ENCODE data around the gene C2orf81. TPM values are rescaled to one million over a fixed set of nuclear protein-coding genes. Genes with fewer than 3 reads are reported as not detected.

Gene C2orf81
- total and polyA plus RNA-seq, 10 donors = 1.7 to 5.7 (median 3.1) TPM

GRCh38 chr2:74458132-74458937 lies 36.9 kb upstream of the C2orf81 start, which contains the start of gene WBP1:
TSS of gene WBP1 (plus strand) at chr2:74458438. CDS start at chr2:74458603, 165 bp downstream.
- TF ChIP-seq POLR2A (IDR thresholded peaks at IDR 0.05) = peak; percentile 64 to 76 (median 65)
- peak in 1 of 11 experiments; percentile 22 for TF ChIP-seq CTCF (IDR thresholded peaks at IDR 0.05 in 8 of 11, conservative IDR thresholded peaks at IDR 0.05 in 3 of 11)
- TF ChIP-seq POLR2AphosphoS5 (IDR thresholded peaks at IDR 0.05) = peak; percentile 90 to 93 (median 92)
- Histone ChIP-seq H3K4me1 (peaks cover 32 to 67% (median 44%) of the 10 kb centered on the region in 6 donors), H3K9me3 (no peaks in the 10 kb centered on the region), H3K36me3 (peaks cover 0 to 35% (median 20%) of the 10 kb centered on the region in 6 donors), H3K27me3 (replicated peaks in 1 of 7) (no peaks in the 10 kb centered on the region), H3K27ac (peak within 1 kb of the TSS; percentile 95 to 100 (median 98)), H3K4me3 (peak within 1 kb of the TSS; percentile 55 to 91 (median 72))
- DNase-seq = peak; percentile 99
- WGBS, 5 donors = 0 to 2% (median 0%) methylated on average over 26 to 38 of the region's 38 CpGs
- intact Hi-C loops (cut with DNase I; ENCODE audit: low total_unique reads) = no loop called here

- 0 to 1% (median 0%) methylated on average over 30 to 46 of the region's 46 CpGs for WGBS, 5 donors
Observed at GRCh38 chr2:74457549-74458131, 36.2 kb upstream of the C2orf81 start.

GRCh38 chr2:74457129-74457548 lies 35.7 kb upstream of the C2orf81 start:
- Histone ChIP-seq H3K4me3 (peak overlapping the region; percentile 55 to 91 (median 72)), H3K4me1 (peaks cover 32 to 68% (median 41%) of the 10 kb centered on the region in 6 donors), H3K9me3 (no peaks in the 10 kb centered on the region), H3K27me3 (replicated peaks in 1 of 7) (no peaks in the 10 kb centered on the region), H3K36me3 (peaks cover 0 to 23% (median 12%) of the 10 kb centered on the region in 6 donors), H3K27ac (peak overlapping the region; percentile 95 to 100 (median 98))
- DNase-seq = no peak
- TF ChIP-seq POLR2A (IDR thresholded peaks at IDR 0.05) = no peak
- WGBS, 5 donors = 0 to 1% (median 0%) methylated on average over 19 to 27 of the region's 27 CpGs
- intact Hi-C loops (cut with DNase I; ENCODE audit: low total_unique reads) = no loop called here

More at GRCh38 chr2:74457549-74458131, 36.2 kb upstream of the C2orf81 start:
- peak overlapping the region; percentile 95 to 100 (median 98) for H3K27ac ChIP-seq
- intact Hi-C loops (cut with DNase I; ENCODE audit: low total_unique reads) = no loop called here
- peak; percentile 93 to 98 (median 97) for TF ChIP-seq POLR2AphosphoS5 (IDR thresholded peaks at IDR 0.05)
- peak in 1 of 11 experiments; percentile 9 for TF ChIP-seq CTCF (IDR thresholded peaks at IDR 0.05 in 8 of 11, conservative IDR thresholded peaks at IDR 0.05 in 3 of 11)
- peak; percentile 35 to 91 (median 62) for TF ChIP-seq POLR2A (IDR thresholded peaks at IDR 0.05)
- H3K4me3 ChIP-seq = peak overlapping the region; percentile 55 to 91 (median 72)
- H3K9me3 ChIP-seq = no peaks in the 10 kb centered on the region
- DNase-seq = peak; percentile 97
- peaks cover 0 to 28% (median 17%) of the 10 kb centered on the region in 6 donors for H3K36me3 ChIP-seq
- H3K4me1 ChIP-seq = peaks cover 32 to 65% (median 41%) of the 10 kb centered on the region in 6 donors
- H3K27me3 ChIP-seq (replicated peaks in 1 of 7) = no peaks in the 10 kb centered on the region

GRCh38 chr2:74454654-74455511 lies 33.5 kb upstream of the C2orf81 start, which contains the start of gene INO80B:
TSS of gene INO80B (plus strand) at chr2:74455087. CDS start at chr2:74455117, 30 bp downstream.
- H3K36me3 ChIP-seq = peaks cover 0 to under 1% (median 0%) of the 10 kb centered on the region in 6 donors
- peak within 1 kb of the TSS; percentile 36 to 99 (median 79) for H3K27ac ChIP-seq
- peaks cover 31 to 57% (median 40%) of the 10 kb centered on the region in 6 donors for H3K4me1 ChIP-seq
- DNase-seq = peak; percentile 97
- WGBS, 5 donors = 0 to 2% (median 1%) methylated on average over 39 to 40 of the region's 40 CpGs
- intact Hi-C loops (cut with DNase I; ENCODE audit: low total_unique reads) = no loop called here
- TF ChIP-seq CTCF (IDR thresholded peaks at IDR 0.05 in 8 of 11, conservative IDR thresholded peaks at IDR 0.05 in 3 of 11) (peak in 4 of 11 experiments; percentile 5 to 32 (median 20)), POLR2AphosphoS5 (IDR thresholded peaks at IDR 0.05) (peak; percentile 77 to 94 (median 89)), POLR2A (IDR thresholded peaks at IDR 0.05) (peak in 1 of 3 donors; percentile 92)
- H3K9me3 ChIP-seq = no peaks in the 10 kb centered on the region
- H3K27me3 ChIP-seq (replicated peaks in 1 of 7) = no peaks in the 10 kb centered on the region
- H3K4me3 ChIP-seq = peak within 1 kb of the TSS; percentile 43 to 94 (median 68)

Measured in spleen (tissue), 11 donors.